ENCODE measurements around the gene PCP2. TPM values are rescaled to one million over a fixed set of nuclear protein-coding genes. Genes with fewer than 3 reads are reported as not detected.

PCP2 gene
- total and polyA plus RNA-seq, 2 of the 8 experiments (the other 6 are each of a cell fraction or from before 2014, with no cell fraction given): not detected

DNA sequence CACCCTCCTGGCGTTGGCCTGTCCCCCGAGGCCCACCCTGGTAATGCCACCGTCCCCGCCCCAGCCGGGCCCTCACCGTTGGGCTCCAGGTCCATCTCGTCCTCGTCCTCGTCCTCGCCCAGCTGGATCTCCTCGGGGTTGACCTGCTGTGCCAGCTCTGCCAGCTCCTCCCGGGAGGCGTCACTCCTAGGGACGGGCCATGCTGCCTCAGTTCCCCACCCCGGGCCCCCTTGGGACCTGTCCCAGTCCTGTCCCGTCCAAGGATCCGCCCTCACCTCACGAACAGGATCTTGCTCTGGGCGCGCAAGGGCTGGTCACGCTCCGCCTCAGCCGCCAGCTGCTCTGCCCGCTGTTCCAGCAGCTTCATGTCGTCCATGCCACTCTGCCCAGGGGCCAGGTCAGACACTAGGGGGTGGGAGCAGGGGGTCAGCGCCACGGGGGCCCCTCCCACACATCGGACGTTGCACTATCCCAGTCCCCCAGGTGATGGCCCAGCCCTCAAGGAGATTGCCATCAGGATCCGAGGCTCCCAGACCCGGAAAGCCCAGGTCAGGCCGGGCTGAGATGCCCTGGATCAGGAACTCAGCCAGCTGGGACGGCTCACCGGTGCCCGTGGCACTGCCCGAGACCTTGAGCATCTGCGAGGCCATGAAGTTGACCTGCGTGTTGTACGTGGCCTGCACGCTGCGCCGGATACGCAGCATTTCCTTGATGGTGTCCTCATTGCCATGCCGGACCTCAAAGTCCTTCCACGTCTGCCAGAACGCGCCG lies 13.7 kb downstream of the PCP2 start:
- H3K27ac ChIP-seq (ENCODE audit: low read depth, low read length): no peak overlapping the region
- peaks cover 8 to 54% (median 23%) of the 10 kb centered on the region in 4 experiments; a peak in 6 of 8 replicates for H3K36me3 ChIP-seq (ENCODE audit: control insufficient read depth in 2 of 4, insufficient read depth in 4 of 4, low read length in 3 of 4)
- H3K14ac ChIP-seq (ENCODE audit: insufficient read length): no peak overlapping the region
- H3K9me3 ChIP-seq (ENCODE audit: insufficient read depth in 2 of 2, low read depth in 1 of 2, low read length in 1 of 2): no peaks in the 10 kb centered on the region
- H2BK15ac ChIP-seq (ENCODE audit: low read length): no peak overlapping the region
- H3K4me1 ChIP-seq (replicated peaks in 1 of 4; ENCODE audit: control insufficient read depth in 3 of 4, insufficient read depth in 4 of 4, low read length in 3 of 4): no peaks in the 10 kb centered on the region
- H3K79me1 ChIP-seq (ENCODE audit: low read depth, low read length): no peaks in the 10 kb centered on the region; the same call in 1 of the 2 replicates
- peaks cover 7 to 14% of the 10 kb centered on the region in 2 experiments for H4K20me1 ChIP-seq (replicated peaks in 1 of 2; ENCODE audit: control insufficient read depth in 1 of 2, insufficient read depth in 2 of 2, low read length in 2 of 2)
- H3K4ac ChIP-seq (replicated peaks; ENCODE audit: insufficient read length, low read depth, low read length): no peak overlapping the region
- H3K79me2 ChIP-seq (ENCODE audit: control insufficient read depth in 1 of 2, insufficient read depth in 2 of 2, low read length in 2 of 2): no peaks in the 10 kb centered on the region
- H2BK5ac ChIP-seq (ENCODE audit: low read depth, low read length): no peak overlapping the region
- no peak overlapping the region for H3K56ac ChIP-seq (replicated peaks; ENCODE audit: insufficient read length, low read depth, low read length)
- FAIRE-seq (no peak), DNase-seq (ENCODE audit: low read depth in 1 of 2, low spot score in 2 of 2) (no peak)
- 90% methylated on average over 21 of the region's 48 CpGs; no CpG with 5 or more reads in 1 of the 2 experiments for WGBS, 2 experiments (ENCODE audit: extremely low coverage in 1 of 2, insufficient coverage in 1 of 2, insufficient read length in 1 of 2, insufficient replicate concordance in 2 of 2, low coverage in 1 of 2, low lambda C conversion rate in 2 of 2, missing lambda C conversion rate in 1 of 2)
- H2BK120ac ChIP-seq (replicated peaks; ENCODE audit: low read depth, low read length): no peak overlapping the region
- H3K27me3 ChIP-seq (replicated peaks in 1 of 4; ENCODE audit: control insufficient read depth in 3 of 4, extremely low read depth in 1 of 4, insufficient read depth in 3 of 4, low read length in 3 of 4): no peaks in the 10 kb centered on the region
- H4K5ac ChIP-seq (ENCODE audit: insufficient read length, low read depth, low read length): no peak overlapping the region
- H3K23me2 ChIP-seq (ENCODE audit: low read depth, low read length): no peaks in the 10 kb centered on the region
- H2BK12ac ChIP-seq (ENCODE audit: low read depth, low read length): no peak overlapping the region
- no peak overlapping the region for H4K91ac ChIP-seq (replicated peaks; ENCODE audit: insufficient read length, low read length)
- H4K8ac ChIP-seq (ENCODE audit: extremely low read depth, insufficient read depth, low read length): no peak overlapping the region
- no peak overlapping the region for H3K18ac ChIP-seq (ENCODE audit: extremely low read depth, low read length)
- H2AFZ ChIP-seq (ENCODE audit: low read length): no peak overlapping the region
- ChIA-PET CTCF (ENCODE audit: partially characterized antibody) (interaction anchor here (0.7 to 1.5 kb wide), 3 partner anchors 10 to 180 kb away, joined by 3 read pairs; no protein-coding TSS in a partner anchor), POLR2A (ENCODE audit: partially characterized antibody) (interaction anchor here (0.9 to 4.3 kb wide), 7 partner anchors 8 to 52 kb away, joined by 3 to 29 read pairs (median 5); partner anchors contain the start of genes PET100 and XAB2)
- no peak overlapping the region for H2AK5ac ChIP-seq (ENCODE audit: low read depth, low read length)
- TF ChIP-seq SUZ12 (IDR thresholded peaks at IDR 0.05; ENCODE audit: low read length): no peak
- TF ChIP-seq KDM1A (IDR thresholded peaks at IDR 0.05; ENCODE audit: borderline replicate concordance, low read length): no peak
- no peak overlapping the region for H3K23ac ChIP-seq (ENCODE audit: insufficient read length)
- no peak overlapping the region for H3K4me3 ChIP-seq (ENCODE audit: extremely low read depth in 1 of 4, insufficient read depth in 2 of 4, low read depth in 3 of 4, low read length in 4 of 4)
- H3K9ac ChIP-seq (replicated peaks in 1 of 4; ENCODE audit: extremely low read depth in 1 of 4, low read depth in 3 of 4, low read length in 3 of 4): no peak overlapping the region
- no peak overlapping the region for H3K4me2 ChIP-seq (ENCODE audit: insufficient read depth in 1 of 2, low read depth in 2 of 2, low read length in 2 of 2)
- no peak overlapping the region for H2BK20ac ChIP-seq (ENCODE audit: low read length)
